ENCODE results near the gene ZBTB24. TPM values are rescaled to one million over a fixed set of nuclear protein-coding genes. Genes with fewer than 3 reads are reported as not detected.
"Not testable (repeated sequence)": the region's sequence is repeated elsewhere in the genome, so short reads cannot be mapped to it uniquely, and the experiment has no call there.

ZBTB24 gene
- total RNA-seq, 4 donors from 2014 or later = 3.0 to 7.8 (median 5.7) TPM

DNA sequence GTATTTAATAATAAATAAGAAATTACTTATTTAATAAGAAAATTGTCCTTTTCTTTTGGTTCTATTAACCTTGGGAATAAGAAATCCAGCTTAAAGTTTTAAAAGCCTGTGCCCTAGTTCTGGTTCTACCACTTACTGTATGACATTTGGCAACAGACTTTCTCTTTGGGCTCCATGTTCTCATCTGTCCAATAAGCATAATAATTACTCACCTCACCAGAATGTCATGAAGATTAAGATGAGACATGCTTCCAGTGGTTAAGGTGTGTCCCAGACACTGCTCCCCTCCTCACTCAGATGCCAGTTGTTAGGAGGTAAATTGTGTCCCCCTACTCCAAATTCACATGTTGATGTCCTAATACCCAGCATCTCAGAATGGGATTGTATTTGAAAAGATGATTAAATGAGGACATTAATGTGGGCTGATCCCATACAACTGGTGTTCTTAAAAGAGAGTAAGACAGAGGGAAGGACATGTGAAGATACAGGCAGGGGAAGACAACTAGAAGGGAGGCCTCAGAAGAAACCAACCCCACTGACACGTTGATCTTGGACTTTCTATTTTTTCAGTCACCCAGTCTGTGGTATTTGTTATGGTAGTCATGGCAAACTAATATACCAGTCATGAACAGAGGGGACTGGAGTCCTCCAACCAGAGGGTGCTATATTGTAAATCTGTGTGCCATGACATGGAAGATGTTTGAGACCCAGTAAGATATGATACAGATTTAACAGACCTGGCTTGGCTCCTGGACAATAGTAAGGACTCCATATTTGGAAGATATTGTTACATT is 21.1 kb downstream of the ZBTB24 start:
- Histone ChIP-seq H3K36me3 (peaks cover 0 to 30% (median 8%) of the 10 kb centered on the region in 4 donors), H3K27me3 (no peaks in the 10 kb centered on the region), H3K4me3 (no peak overlapping the region), H3K27ac (no peak overlapping the region), H3K9me3 (no peaks in the 10 kb centered on the region), H3K4me1 (peaks cover under 1 to 21% (median 8%) of the 10 kb centered on the region in 4 donors)
- intact Hi-C loops (cut with DNase I; ENCODE audit: low total_unique reads) (no loop called here), in situ Hi-C loops (cut with MboI; ENCODE audit: low pct_ligation_motif_present in 1 of 4, low pct_unique_long_range_greater_than_20kb in 1 of 4, low sequenced_read_pairs in 3 of 4) (no loop called here)
- no peak for TF ChIP-seq EP300 (IDR thresholded peaks at IDR 0.05; ENCODE audit: low read depth)
- no peak for TF ChIP-seq POLR2AphosphoS5 (IDR thresholded peaks at IDR 0.05)
- TF ChIP-seq, protein P1, sequence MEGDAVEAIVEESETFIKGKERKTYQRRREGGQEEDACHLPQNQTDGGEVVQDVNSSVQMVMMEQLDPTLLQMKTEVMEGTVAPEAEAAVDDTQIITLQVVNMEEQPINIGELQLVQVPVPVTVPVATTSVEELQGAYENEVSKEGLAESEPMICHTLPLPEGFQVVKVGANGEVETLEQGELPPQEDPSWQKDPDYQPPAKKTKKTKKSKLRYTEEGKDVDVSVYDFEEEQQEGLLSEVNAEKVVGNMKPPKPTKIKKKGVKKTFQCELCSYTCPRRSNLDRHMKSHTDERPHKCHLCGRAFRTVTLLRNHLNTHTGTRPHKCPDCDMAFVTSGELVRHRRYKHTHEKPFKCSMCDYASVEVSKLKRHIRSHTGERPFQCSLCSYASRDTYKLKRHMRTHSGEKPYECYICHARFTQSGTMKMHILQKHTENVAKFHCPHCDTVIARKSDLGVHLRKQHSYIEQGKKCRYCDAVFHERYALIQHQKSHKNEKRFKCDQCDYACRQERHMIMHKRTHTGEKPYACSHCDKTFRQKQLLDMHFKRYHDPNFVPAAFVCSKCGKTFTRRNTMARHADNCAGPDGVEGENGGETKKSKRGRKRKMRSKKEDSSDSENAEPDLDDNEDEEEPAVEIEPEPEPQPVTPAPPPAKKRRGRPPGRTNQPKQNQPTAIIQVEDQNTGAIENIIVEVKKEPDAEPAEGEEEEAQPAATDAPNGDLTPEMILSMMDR (IDR thresholded peaks at IDR 0.05) = no peak
- TF ChIP-seq POLR2A (IDR thresholded peaks at IDR 0.05) = no peak
- WGBS, 2 donors (ENCODE audit: low coverage in 1 of 2) = 92% methylated on average over 1 of the region's 1 CpG; no CpG with 5 or more reads in 1 of the 2 donors
- no peak for DNase-seq

DNA sequence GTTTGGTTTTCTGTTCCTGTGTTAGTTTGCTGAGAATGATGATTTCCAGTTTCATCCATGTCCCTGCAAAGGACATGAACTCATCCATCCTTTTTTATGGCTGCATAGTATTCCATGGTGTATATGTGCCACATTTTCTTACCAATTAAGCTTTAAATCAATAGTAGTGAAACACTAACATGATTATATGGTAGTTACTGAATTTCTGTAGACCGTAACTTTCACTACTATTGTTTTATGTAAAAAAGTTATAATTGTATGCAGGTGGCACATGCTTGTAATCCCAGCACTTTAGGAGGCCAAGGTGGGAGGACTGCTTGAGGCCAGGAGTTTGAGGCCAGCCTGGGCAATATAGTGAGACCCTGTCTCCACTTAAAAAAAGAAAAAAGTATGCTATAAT is 21.8 kb downstream of the ZBTB24 start:
- intact Hi-C loops (cut with DNase I; ENCODE audit: low total_unique reads); H3K4me3 ChIP-seq; in situ Hi-C loops (cut with MboI; ENCODE audit: low pct_ligation_motif_present in 1 of 4, low pct_unique_long_range_greater_than_20kb in 1 of 4, low sequenced_read_pairs in 3 of 4); DNase-seq; H3K27ac ChIP-seq; H3K27me3 ChIP-seq; H3K9me3 ChIP-seq: not testable (repeated sequence)
- peaks cover 0 to 30% (median 8%) of the 10 kb centered on the region in 4 donors for H3K36me3 ChIP-seq
- WGBS, 2 donors (ENCODE audit: low coverage in 1 of 2) = 97% methylated on average over 1 of the region's 1 CpG; no CpG with 5 or more reads in 1 of the 2 donors
- H3K4me1 ChIP-seq = peaks cover 6 to 22% (median 15%) of the 10 kb centered on the region in 4 donors

DNA sequence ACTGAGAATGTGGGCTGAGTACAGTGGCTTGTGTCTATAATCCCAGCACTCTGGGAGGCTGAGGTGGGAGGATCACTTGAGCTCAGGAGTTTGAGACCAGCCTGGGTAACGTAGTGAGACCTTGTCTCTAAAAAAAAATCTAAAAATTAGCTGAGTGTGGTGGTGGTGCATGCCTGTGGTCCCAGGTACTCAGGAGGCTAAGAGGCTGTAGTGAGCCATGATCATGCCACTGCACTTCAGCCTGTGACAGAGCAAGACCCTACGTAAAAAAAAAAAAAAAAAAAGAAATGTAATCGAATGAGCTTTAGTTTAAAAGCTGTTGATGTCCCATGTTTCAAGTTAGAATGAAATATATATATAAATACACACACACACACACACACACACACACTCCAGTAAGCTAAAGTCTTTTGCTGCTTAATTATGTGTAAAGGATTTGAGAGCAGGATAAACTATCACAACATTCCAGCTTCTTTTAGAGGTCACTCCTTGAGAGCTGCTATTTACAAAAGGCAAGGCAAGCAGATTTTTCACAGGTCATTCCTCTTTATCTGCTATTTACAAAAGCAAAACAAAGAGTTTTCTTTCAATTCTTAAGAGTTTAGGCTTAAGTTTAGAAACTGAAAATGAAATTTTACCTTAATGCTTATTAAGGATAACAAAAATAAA is 22.7 kb downstream of the ZBTB24 start:
- H3K9me3 ChIP-seq = no peaks in the 10 kb centered on the region
- in situ Hi-C loops (cut with MboI; ENCODE audit: low pct_ligation_motif_present in 1 of 4, low pct_unique_long_range_greater_than_20kb in 1 of 4, low sequenced_read_pairs in 3 of 4) (no loop called here), intact Hi-C loops (cut with DNase I; ENCODE audit: low total_unique reads) (no loop called here)
- TF ChIP-seq POLR2AphosphoS5 (IDR thresholded peaks at IDR 0.05) (no peak), POLR2A (IDR thresholded peaks at IDR 0.05) (no peak), EP300 (IDR thresholded peaks at IDR 0.05; ENCODE audit: low read depth) (no peak)
- TF ChIP-seq, protein P1 (IDR thresholded peaks at IDR 0.05) = no peak
- peaks cover 0 to 21% (median 4%) of the 10 kb centered on the region in 4 donors for H3K36me3 ChIP-seq
- no peak overlapping the region for H3K4me3 ChIP-seq
- 75 to 84% methylated on average over 3 of the region's 3 CpGs for WGBS, 2 donors (ENCODE audit: low coverage in 1 of 2)
- H3K4me1 ChIP-seq = peaks cover 6 to 24% (median 18%) of the 10 kb centered on the region in 4 donors
- no peaks in the 10 kb centered on the region for H3K27me3 ChIP-seq
- no peak for DNase-seq
- no peak overlapping the region for H3K27ac ChIP-seq

DNA sequence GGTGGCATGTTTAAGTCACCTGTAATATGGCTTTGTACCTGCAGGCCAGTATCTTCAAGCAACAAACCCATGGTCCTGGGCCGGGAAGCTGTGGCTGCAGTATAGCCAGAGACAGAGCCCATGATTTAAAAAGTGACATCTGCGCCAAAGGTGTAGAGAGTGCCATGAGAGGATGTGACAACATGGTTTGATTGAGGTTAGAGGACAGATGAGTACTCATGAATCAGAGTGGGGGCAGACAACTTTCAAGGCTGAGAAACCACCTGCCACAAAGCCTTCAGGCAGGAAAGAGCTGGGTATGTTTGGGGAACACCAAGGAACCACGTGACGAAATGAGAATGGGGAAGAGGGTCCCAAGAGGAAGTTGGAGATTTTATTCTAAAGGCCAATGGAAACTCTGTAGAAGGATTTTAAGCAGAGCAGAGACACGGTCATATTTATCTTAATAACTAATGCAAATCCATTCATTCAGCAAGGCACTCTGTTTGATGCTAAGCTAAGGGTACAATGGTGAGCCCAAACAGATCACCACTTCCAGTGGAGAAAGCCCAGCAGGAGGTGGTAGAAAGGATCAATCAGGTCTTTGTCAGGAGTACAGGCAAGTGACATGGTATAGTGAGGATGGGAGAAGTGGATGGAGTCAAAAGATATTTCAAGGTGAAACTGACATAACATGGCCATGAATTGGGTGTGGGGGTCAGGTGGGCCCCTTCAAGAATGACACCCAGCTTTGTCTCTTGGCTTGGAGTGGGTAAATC is 24.1 kb downstream of the ZBTB24 start:
- peak overlapping the region in 3 of 4 donors; percentile 21 to 93 (median 34) for H3K27ac ChIP-seq
- TF ChIP-seq POLR2AphosphoS5 (IDR thresholded peaks at IDR 0.05) = no peak
- no peak for TF ChIP-seq EP300 (IDR thresholded peaks at IDR 0.05; ENCODE audit: low read depth)
- no peak for TF ChIP-seq POLR2A (IDR thresholded peaks at IDR 0.05)
- TF ChIP-seq, protein P1 (IDR thresholded peaks at IDR 0.05) = no peak
- no peaks in the 10 kb centered on the region for H3K9me3 ChIP-seq
- H3K4me3 ChIP-seq = no peak overlapping the region
- intact Hi-C loops (cut with DNase I; ENCODE audit: low total_unique reads) (no loop called here), in situ Hi-C loops (cut with MboI; ENCODE audit: low pct_ligation_motif_present in 1 of 4, low pct_unique_long_range_greater_than_20kb in 1 of 4, low sequenced_read_pairs in 3 of 4) (loop anchor here in 2 of 4 donors (10.0 kb wide), 1 partner anchor 74 kb away; the partner anchor contains the start of gene CD164 (in 2 of the 2))
- 53 to 80% methylated on average over 1 to 5 of the region's 5 CpGs for WGBS, 2 donors (ENCODE audit: low coverage in 1 of 2)
- H3K27me3 ChIP-seq = no peaks in the 10 kb centered on the region
- DNase-seq = no peak
- H3K36me3 ChIP-seq = peaks cover 0 to 19% (median 2%) of the 10 kb centered on the region in 4 donors
- H3K4me1 ChIP-seq = peaks cover 10 to 35% (median 29%) of the 10 kb centered on the region in 4 donors

Measured in transverse colon (tissue), 4 donors.